Medulla oblongata (tissue), 1 donor: ENCODE measurements around the gene MLPH.

Experiments
- DNase-seq: peaks from one replicate; pipeline ENCODE4 v3.0.0-alpha.2; 2015; ENCODE audit errors: extremely low spot score

MLPH gene

GRCh38 chr2:237478979-237479378 is 8.1 kb upstream of the MLPH start:
- no peak for DNase-seq

DNA sequence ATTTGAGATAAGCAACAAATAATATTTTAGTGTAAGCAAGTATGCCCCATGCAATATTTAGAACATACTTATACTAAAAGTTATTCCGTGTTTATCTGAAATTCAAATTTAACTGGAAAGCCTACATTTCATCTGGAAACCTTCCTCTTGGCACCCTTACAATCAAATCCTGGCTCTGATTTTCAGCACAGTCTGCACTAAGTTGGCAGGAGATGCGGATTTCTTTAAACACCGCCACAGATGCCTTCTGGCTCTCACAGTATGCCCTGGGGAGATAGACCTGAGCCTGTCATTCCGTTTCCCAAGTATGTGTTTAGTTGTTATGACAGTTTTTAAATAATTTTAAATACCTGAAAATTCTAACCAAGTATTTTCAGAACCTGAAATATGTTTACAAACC is 7.3 kb upstream of the MLPH start:
- DNase-seq = peak; percentile 29

GRCh38 chr2:237480556-237480955 is 6.5 kb upstream of the MLPH start:
- no peak for DNase-seq

DNA sequence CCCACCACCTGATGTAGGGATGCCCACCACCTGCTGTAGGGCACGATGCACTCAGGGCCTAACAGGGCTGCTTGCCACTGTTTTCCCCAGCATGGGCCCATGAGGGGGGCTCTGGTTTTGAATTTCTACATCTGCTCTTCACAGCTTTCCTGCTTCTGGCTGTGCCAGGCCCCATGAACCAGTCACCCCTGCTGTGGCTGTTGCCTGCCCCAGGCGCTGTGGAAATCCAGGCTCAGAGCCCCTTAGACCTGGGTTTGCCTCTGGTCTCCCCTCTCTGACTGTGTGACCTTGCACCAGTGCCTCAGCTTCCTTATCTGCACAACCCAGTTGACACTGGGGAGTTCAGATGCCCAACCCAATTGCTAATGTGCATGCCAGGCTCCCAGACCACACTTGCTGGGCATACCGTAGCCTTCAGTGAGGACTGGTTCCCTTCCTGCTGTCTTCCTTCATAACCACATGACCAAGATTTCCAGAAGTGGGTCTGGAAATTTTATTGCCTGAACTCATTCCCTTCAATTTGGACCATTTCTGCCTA is 6.0 kb upstream of the MLPH start:
- no peak for DNase-seq

GRCh38 chr2:237482485-237482884 is 4.6 kb upstream of the MLPH start:
- DNase-seq = peak; percentile 44

DNA sequence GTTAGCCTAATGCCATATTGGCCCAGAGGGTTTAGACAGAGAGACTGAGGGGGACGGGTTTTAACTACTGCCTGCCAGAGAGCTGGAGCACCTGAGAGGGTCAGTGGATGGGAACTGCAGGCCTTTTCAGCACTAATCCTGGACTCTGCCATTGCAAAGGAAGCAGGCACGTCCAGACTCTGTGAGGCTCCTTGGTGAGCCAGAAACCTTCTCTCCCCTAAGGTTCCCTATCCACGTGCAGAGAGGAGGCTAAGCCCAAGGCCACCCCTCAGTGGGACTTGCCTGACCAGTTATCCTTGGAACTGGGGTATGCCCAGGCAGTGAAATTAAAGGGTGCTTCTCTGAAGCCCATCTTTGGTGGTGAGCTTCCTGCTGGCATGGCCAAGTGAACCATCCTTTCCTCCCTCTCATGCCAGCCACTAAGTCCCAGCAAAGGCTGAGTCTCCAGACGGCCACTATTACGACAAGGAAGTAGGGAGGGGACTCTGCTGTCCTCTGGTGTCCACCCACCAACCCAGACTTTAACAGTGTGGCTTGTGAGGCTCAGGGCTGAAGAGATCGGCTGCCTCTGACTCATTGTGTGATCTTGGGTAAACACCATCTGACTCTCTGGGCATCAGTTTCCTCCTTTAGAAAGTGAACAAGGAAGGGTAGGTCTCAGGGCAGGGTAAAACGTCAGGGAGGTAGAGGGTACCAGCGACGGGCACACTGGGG is 3.9 kb upstream of the MLPH start:
- DNase-seq = no peak

- DNase-seq = no peak
Measured at GRCh38 chr2:237485304-237485703, 1.7 kb upstream of the MLPH start.

GRCh38 chr2:237485844-237486243 is 1.2 kb upstream of the MLPH start:
- DNase-seq = no peak

DNA sequence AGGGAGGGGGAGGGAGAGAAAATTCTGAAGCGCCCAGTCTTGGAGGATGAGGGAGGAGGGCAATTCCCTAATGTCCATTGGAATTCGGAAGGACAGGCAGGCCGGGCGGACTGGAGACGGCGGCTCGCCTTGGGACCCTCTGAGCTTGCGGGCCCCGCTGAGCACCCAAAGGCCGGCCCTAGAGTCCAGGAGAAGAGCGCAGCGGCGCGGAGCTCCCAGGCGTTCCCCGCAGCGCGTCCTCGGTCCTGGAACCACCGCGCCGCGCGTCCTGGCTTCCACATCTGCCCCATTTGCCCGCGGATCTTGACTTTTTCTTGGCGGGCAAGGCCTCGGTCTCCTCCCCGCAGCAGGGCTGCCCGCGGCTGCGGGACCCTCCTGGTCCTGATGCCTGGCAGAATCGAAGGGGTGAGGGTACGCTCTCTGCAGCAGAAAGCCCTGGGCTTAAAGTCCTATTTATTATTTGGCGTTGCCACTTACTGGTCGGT is 675 bp upstream of the MLPH start:
- DNase-seq = no peak

- no peak for DNase-seq
Measured at GRCh38 chr2:237487496-237487895, 445 bp downstream of the MLPH start.

DNA sequence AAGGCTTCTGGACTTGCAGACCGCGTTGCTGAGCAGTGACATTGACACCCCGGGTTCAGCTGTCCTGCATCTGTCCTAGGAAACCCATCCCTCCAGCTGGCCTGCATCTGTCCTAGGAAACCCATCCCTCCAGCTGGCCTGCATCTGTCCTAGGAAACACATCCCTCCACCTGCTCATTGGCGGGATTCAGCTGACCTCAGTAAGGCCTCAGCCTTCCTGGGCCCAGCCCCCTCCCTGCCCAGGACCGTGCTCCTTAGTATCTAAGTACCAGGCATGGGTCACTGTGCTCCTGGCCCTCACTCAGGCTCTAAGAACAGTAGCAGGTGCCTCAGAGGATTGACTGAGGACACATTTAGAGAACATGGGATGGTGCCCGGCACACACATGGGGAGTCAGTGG is 1.2 kb downstream of the MLPH start:
- no peak for DNase-seq

DNA sequence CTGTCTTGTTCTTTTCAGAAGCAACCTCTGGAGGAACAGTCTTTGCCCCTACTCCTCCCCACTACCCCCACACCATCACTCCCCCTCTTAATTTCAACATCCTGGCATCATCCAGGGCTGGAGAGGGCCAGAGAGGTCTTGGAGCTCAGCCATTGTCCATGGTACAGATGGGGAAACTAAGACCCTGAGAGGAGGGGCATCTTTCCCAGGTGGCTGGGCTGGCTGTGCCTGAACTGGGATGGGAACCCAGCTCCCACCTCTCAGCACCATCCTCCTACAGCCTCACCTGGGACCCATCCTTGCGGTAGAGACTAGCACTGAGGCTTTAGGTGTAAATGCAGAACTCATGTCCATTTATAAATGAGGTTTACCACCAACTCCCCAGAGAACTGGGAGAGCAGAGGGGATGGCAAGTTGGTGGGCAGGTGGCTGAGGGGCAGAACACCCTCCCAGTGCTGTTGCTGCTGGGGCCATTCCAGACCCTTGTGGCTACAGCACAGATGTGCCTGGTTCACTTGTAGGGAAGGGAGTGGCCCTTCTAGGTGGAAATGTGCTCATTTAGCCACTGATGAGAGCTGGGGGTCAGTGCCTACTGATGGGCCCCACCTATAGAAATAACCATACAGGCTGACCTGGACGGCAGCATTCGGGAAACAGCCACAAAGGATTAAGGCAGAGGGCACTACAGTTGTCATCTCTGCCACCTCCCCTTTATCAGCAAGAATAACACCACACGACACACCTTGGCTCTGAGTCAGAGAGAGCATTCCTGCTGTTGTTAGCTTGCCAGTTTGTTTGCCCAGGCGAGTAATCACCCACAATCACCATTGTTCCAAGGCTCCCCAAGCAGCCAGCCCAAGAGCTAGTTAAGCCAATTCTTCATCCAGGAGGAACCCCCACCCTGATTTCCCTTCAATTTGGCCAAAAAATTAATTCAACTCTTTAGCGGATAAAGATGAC is 2.1 kb downstream of the MLPH start:
- no peak for DNase-seq

DNA sequence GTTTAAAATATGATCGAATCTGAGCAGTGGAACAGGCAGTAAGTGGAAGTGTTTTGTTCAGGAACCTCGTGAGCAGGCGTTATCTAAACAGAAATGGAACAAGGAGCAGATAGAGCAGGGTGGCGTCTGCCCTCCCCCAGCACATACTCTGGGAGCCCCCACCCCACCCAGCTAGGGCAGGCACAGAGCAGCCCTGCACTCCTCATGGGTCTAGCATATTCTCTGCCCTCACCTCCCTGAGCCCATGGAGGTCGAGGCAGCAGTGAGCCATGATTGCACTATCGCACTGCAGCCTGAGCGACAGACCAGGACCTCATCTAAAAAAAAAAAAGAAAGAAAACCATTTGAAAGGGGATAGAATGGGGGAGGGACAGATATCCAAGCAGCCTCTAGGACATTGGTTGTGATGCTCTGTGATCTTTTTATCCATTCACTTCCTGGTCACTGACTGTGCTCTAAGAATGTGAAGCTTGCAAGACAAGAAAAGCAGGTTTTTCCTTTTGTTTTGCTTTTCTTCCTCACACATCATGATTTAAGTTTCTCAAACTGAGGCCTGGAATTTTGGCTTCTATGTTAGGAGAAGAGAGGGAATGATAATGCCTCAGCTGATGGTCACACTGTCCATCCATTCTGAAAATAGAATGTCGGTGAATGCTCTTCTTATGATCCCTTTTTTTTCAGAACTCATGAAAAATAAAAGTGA is 3.1 kb downstream of the MLPH start:
- DNase-seq = no peak

DNA sequence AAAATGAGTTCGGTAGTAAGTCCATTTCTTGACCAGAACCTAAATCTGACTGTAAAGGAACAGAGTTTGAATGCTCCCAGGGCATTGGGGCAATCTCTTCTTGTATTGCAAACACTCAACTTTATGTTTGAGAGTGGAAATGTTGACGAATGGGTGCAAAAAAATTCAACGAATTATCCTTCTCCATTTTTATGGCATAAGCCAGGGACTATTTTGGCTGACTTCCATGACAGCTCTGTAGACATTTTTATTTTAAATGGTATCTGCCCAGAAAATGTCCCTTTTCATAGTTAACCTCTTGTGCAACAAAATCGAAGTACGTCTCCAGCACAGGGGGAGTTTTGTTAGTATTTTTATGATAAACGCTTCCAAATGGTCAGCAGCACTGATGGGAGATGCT is 3.7 kb downstream of the MLPH start:
- no peak for DNase-seq

DNA sequence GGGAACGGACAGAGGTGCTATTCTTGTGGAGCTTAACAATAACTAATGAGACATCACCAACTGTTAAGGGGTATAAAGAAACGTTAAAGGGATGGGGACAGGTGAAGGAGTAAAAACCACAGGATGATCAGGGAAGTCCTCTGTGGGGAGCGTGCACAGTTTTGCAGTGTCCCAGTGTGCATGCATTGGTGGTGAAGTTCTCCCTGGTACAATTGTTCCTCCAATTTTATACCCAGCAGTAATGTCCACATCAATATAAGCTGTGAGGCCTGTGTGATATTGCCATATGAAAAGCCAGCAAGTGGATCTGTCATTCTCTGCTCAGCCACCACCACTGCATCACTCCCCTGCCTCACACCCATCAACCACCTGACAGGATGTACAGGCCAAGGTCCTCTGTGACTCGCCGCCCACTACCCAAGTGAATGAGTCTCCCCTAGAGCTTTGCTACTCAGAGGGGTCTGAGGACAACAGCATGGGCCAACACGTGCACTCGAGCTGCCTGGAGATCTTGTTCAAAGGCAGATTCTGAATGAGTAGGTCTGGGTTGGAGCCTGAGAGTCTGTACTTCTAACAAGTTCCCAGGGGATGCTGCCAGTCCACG is 4.6 kb downstream of the MLPH start:
- DNase-seq = no peak

GRCh38 chr2:237492137-237492890 is 5.3 kb downstream of the MLPH start:
- no peak for DNase-seq

GRCh38 chr2:237494066-237494465 is 7.0 kb downstream of the MLPH start:
- no peak for DNase-seq

DNA sequence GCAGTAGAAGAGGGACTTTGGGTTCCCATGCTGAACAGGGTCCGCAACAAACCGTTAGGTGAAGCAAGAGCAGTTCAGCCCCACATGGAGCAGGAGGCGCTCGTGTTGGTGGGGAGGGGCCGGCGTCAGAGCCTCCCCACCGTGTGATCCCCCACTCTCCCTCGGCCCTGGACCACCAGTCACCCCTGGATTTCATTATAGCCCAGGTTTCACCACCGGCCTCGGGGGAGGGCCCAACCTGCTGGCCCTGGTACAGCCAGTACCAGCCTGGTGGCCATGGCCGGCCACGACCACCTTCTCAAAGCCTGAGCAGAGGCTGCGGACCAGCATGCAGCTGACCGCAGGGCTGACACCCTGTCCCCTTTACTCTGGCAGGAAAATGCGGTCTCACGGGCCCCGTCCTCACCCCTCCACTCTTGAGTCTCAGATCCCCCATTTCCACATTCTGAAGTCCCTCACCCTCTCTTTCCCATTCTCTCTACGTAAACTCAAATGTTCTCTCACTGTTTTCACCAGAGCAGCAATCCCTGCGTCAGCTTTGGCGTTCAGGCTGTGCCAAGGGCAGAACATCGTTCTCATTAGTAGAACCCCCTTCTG is 8.6 kb downstream of the MLPH start:
- DNase-seq = no peak

DNA sequence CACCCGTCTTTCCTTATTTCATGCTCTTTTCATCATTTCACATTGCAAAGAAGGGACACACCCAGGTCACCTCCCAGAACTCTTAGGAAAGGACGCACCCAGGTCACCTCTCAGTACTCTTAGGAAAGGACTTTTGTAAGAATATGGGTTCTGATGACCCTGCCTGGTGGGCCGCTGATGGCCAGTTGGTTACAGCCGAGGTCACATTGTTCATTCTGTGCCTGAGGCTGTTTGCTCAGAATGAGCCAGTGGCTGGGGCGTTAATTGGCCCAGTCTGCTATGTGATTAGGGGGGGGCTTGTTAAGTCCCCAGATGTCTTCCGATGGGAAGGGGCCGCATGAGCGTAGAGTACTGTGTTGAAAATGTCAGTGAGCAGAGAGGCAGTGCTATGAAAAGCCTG is 9.4 kb downstream of the MLPH start:
- DNase-seq = no peak
